Tibial nerve (tissue), 4 donors: ENCODE data around the gene SRSF3. TPM values are rescaled to one million over a fixed set of nuclear protein-coding genes. Genes with fewer than 3 reads are reported as not detected.

Source experiments
- DNase-seq, 2 donors: peaks; one replicate each; pipeline ENCODE4 v3.0.0-alpha.2; 2019; ENCODE audit warnings: low spot score in 2 of 2
- H3K27ac ChIP-seq, 4 donors: fragments of 200-600 bp; sonication (generic) in 3 of 4; one replicate each; pipeline ENCODE4 v1.5.1; 2017 to 2019; ENCODE audit warnings: mild to moderate bottlenecking in 1 of 4
- H3K27me3 ChIP-seq, 2 donors: fragments of 200-600 bp; sonication (generic) in 1 of 2; one replicate each; pipeline versions ENCODE4 v1.5.1 to v1.6.0; 2017 to 2019
- H3K36me3 ChIP-seq, 3 donors: fragments of 200-600 bp; sonication (generic); one replicate each; pipeline ENCODE4 v1.5.1; 2018 to 2019
- H3K4me1 ChIP-seq, 4 donors: fragments of 200-600 bp; sonication (generic) in 3 of 4; one replicate each; pipeline ENCODE4 v1.5.1; 2017 to 2019
- H3K4me3 ChIP-seq, 4 donors: fragments of 200-600 bp; sonication (generic) in 3 of 4; one replicate each; pipeline ENCODE4 v1.5.1; 2017 to 2019; ENCODE audit warnings: mild to moderate bottlenecking in 1 of 4, moderate library complexity in 1 of 4
- H3K9me3 ChIP-seq, 4 donors: fragments of 200-600 bp; sonication (generic) in 3 of 4; one replicate each; pipeline ENCODE4 v1.5.1; 2017 to 2019
- CTCF ChIP-seq, 5 experiments: fragments of 200-600 bp in 3 of 5; fragments of 450-650 bp in 2 of 5; sonication (generic) in 3 of 5; IDR thresholded peaks; one replicate each; pipeline ENCODE4 v1.5.1; 2016 to 2019; ENCODE audit warnings: antibody characterized with exemption in 5 of 5, mild to moderate bottlenecking in 3 of 5, moderate library complexity in 2 of 5
- EP300 ChIP-seq, 2 donors: sonication (generic); formaldehyde crosslinking; IDR thresholded peaks; one replicate each; pipeline ENCODE4 v1.6.1; 2017; ENCODE audit warnings: antibody characterized with exemption in 2 of 2, mild to moderate bottlenecking in 1 of 2
- POLR2A ChIP-seq, 2 donors: fragments of 450-650 bp; IDR thresholded peaks; one replicate each; pipeline ENCODE4 v1.6.1; 2017; ENCODE audit warnings: antibody characterized with exemption in 2 of 2, mild to moderate bottlenecking in 2 of 2, moderate library complexity in 2 of 2
- WGBS, 2 donors: methylation state at CpG; one replicate each; pipeline ENCODE4 v1.1.5; 2018; 5-methylcytosine and 5-hydroxymethylcytosine counted together
- total RNA-seq, 4 donors: library from RNA; depleted of rRNA; stranded (reverse); fragments of >200 nt; gene quantifications; one replicate each; pipeline ENCODE4 v1.1.0, GENCODE V29; 2016

Gene SRSF3
- total RNA-seq: 100 to 1,000 TPM; 185 to 260 (median 221) TPM

GRCh38 chr6:36594029-36594815 lies at the start of gene SRSF3:
Gene SRSF3 (plus strand): TSS chr6:36594362. CDS start chr6:36596763, 2,401 bp downstream.
- peaks cover 2 to 26% (median 7%) of the 10 kb centered on the region in 3 donors for H3K36me3 ChIP-seq
- TF ChIP-seq EP300 (IDR thresholded peaks at IDR 0.05) (peak; percentile 73 to 100), POLR2A (IDR thresholded peaks at IDR 0.05) (peak; percentile 99), CTCF (IDR thresholded peaks at IDR 0.05) (peak; percentile 27 to 79 (median 71))
- DNase-seq: peak; percentile 94 to 97
- peak within 1 kb of the TSS; percentile 58 to 90 (median 70) for H3K4me3 ChIP-seq
- peaks cover 0 to 36% (median 26%) of the 10 kb centered on the region in 4 donors for H3K4me1 ChIP-seq
- H3K9me3 ChIP-seq: no peaks in the 10 kb centered on the region
- H3K27ac ChIP-seq: peak within 1 kb of the TSS; percentile 98 to 99 (median 99)
- 0% methylated on average over 52 to 58 of the region's 58 CpGs for WGBS, 2 donors
- H3K27me3 ChIP-seq: no peaks in the 10 kb centered on the region

GRCh38 chr6:36545767-36546307 lies 48.3 kb upstream of the SRSF3 start:
- Histone ChIP-seq H3K4me3 (peak overlapping the region; percentile 79 to 99 (median 90)), H3K27me3 (no peaks in the 10 kb centered on the region), H3K36me3 (peaks cover 0 to 4% (median 0%) of the 10 kb centered on the region in 3 donors), H3K9me3 (no peaks in the 10 kb centered on the region), H3K4me1 (peaks cover 0 to 55% (median 32%) of the 10 kb centered on the region in 4 donors), H3K27ac (peak overlapping the region; percentile 91 to 100 (median 98))
- WGBS, 2 donors: 5 to 15% methylated on average over 3 of the region's 3 CpGs
- no peak for DNase-seq
- TF ChIP-seq POLR2A (IDR thresholded peaks at IDR 0.05): no peak

- H3K9me3 ChIP-seq: no peaks in the 10 kb centered on the region
- peak overlapping the region; percentile 79 to 99 (median 90) for H3K4me3 ChIP-seq
- H3K4me1 ChIP-seq: peaks cover 0 to 52% (median 31%) of the 10 kb centered on the region in 4 donors
- DNase-seq: no peak
- H3K27ac ChIP-seq: peak overlapping the region; percentile 91 to 100 (median 98)
- 0 to 1% methylated on average over 15 of the region's 15 CpGs for WGBS, 2 donors
- no peak for TF ChIP-seq CTCF (IDR thresholded peaks at IDR 0.05)
- TF ChIP-seq POLR2A (IDR thresholded peaks at IDR 0.05): peak in 1 of 2 donors; percentile 8
- TF ChIP-seq EP300 (IDR thresholded peaks at IDR 0.05): no peak
- no peaks in the 10 kb centered on the region for H3K36me3 ChIP-seq
- no peaks in the 10 kb centered on the region for H3K27me3 ChIP-seq
Measured at GRCh38 chr6:36546308-36546919, 47.7 kb upstream of the SRSF3 start.

- Histone ChIP-seq H3K9me3 (no peaks in the 10 kb centered on the region), H3K27me3 (no peaks in the 10 kb centered on the region), H3K27ac (peak within 1 kb of the TSS; percentile 91 to 100 (median 98)), H3K4me3 (peak within 1 kb of the TSS; percentile 79 to 99 (median 90)), H3K36me3 (no peaks in the 10 kb centered on the region), H3K4me1 (peaks cover 0 to 45% (median 29%) of the 10 kb centered on the region in 4 donors)
- peak; percentile 99 to 100 for TF ChIP-seq POLR2A (IDR thresholded peaks at IDR 0.05)
- TF ChIP-seq EP300 (IDR thresholded peaks at IDR 0.05): peak; percentile 71 to 99
- TF ChIP-seq CTCF (IDR thresholded peaks at IDR 0.05): peak in 1 of 5 experiments; percentile 35
- WGBS, 2 donors: 0 to 1% methylated on average over 20 to 42 of the region's 51 CpGs
- DNase-seq: peak; percentile 83 to 84
Measured at GRCh38 chr6:36546920-36547645, 47.1 kb upstream of the SRSF3 start, which contains the start of gene STK38. Gene STK38 (minus strand): TSS chr6:36547479. CDS start chr6:36540202, 7,277 bp downstream.
